GM18867 (cell line): ENCODE data around the gene CYP1A1.
A peak's percentile ranks its signal among the peaks of the same experiment; 100 is the strongest.

Source experiments
- ATAC-seq: cut with Tn5 transposase; IDR thresholded peaks from one replicate; pipeline ENCODE4 v1.9.1; 2021; ENCODE audit warnings: mild to moderate bottlenecking, moderate library complexity; ENCODE audit not compliant: unreplicated experiment

CYP1A1 gene

GRCh38 chr15:74696398-74696729 lies 29.0 kb downstream of the CYP1A1 start:
- no peak for ATAC-seq

GRCh38 chr15:74695597-74696397 lies 29.5 kb downstream of the CYP1A1 start, which contains the start of gene EDC3:
Gene EDC3, minus strand, starts transcription at chr15:74696024. Its CDS starts 20,900 bp downstream, at chr15:74675124.
- peak; percentile 84 for ATAC-seq

- ATAC-seq: no peak
Observed at GRCh38 chr15:74692327-74692726, 33.0 kb downstream of the CYP1A1 start.

- ATAC-seq: no peak
Observed at GRCh38 chr15:74683758-74684157, 41.6 kb downstream of the CYP1A1 start.

- ATAC-seq: no peak
Observed at GRCh38 chr15:74682954-74683353, 42.4 kb downstream of the CYP1A1 start.

- ATAC-seq: no peak
Observed at GRCh38 chr15:74680456-74680855, 44.9 kb downstream of the CYP1A1 start.

- ATAC-seq: no peak
Observed at GRCh38 chr15:74676801-74677200, 48.5 kb downstream of the CYP1A1 start.

- no peak for ATAC-seq
Observed at GRCh38 chr15:74674161-74674560, 51.2 kb downstream of the CYP1A1 start.

- ATAC-seq: no peak
Observed at GRCh38 chr15:74669627-74670026, 55.7 kb downstream of the CYP1A1 start.
